Measurements from ENCODE around the gene ACTL7A.

ACTL7A gene

GRCh38 chr9:108900176-108900575 is 38.1 kb downstream of the ACTL7A start:
- H2AFZ ChIP-seq (ENCODE audit: low read length), result no peak overlapping the region
- H3K27ac ChIP-seq (ENCODE audit: low read depth, low read length, poor library complexity, severe bottlenecking), result no peak overlapping the region
- no peaks in the 10 kb centered on the region for H3F3A ChIP-seq (ENCODE audit: insufficient read depth, low read length)
- TF ChIP-seq CTCF (IDR thresholded peaks at IDR 0.05; ENCODE audit: low read length), result no peak
- TF ChIP-seq EZH2 (IDR thresholded peaks at IDR 0.05; ENCODE audit: borderline replicate concordance, low read length), result no peak
- no peaks in the 10 kb centered on the region for H3K79me2 ChIP-seq (ENCODE audit: insufficient read depth, low read length)
- no peak overlapping the region for H3K9ac ChIP-seq (ENCODE audit: low read length)
- H3K4me1 ChIP-seq (ENCODE audit: insufficient read depth, low read length, severe bottlenecking), result no peaks in the 10 kb centered on the region
- H3K9me3 ChIP-seq (ENCODE audit: low read length), result no peaks in the 10 kb centered on the region
- no peaks in the 10 kb centered on the region for H3K27me3 ChIP-seq (ENCODE audit: insufficient read depth, low read length)
- H3K4me3 ChIP-seq (ENCODE audit: low read depth, low read length, poor library complexity, severe bottlenecking), result no peak overlapping the region
- no peak overlapping the region for H3K4me2 ChIP-seq (ENCODE audit: low read length)
- no peaks in the 10 kb centered on the region for H3K9me2 ChIP-seq (ENCODE audit: low read depth, low read length)
- H3K36me3 ChIP-seq (ENCODE audit: insufficient read depth, low read length), result peaks cover 92% of the 10 kb centered on the region
- no peaks in the 10 kb centered on the region for H4K20me1 ChIP-seq (ENCODE audit: insufficient read depth, low read length)

GRCh38 chr9:108903420-108904103 is 41.5 kb downstream of the ACTL7A start:
- no peak overlapping the region for H3K4me3 ChIP-seq (ENCODE audit: low read depth, low read length, poor library complexity, severe bottlenecking)
- H3K9ac ChIP-seq (ENCODE audit: low read length), result no peak overlapping the region
- no peak overlapping the region for H3K27ac ChIP-seq (ENCODE audit: low read depth, low read length, poor library complexity, severe bottlenecking)
- H3K79me2 ChIP-seq (ENCODE audit: insufficient read depth, low read length), result no peaks in the 10 kb centered on the region
- H3K36me3 ChIP-seq (ENCODE audit: insufficient read depth, low read length), result peaks cover 92% of the 10 kb centered on the region
- H3K27me3 ChIP-seq (ENCODE audit: insufficient read depth, low read length), result no peaks in the 10 kb centered on the region
- no peaks in the 10 kb centered on the region for H3K9me2 ChIP-seq (ENCODE audit: low read depth, low read length)
- no peaks in the 10 kb centered on the region for H3F3A ChIP-seq (ENCODE audit: insufficient read depth, low read length)
- no peaks in the 10 kb centered on the region for H4K20me1 ChIP-seq (ENCODE audit: insufficient read depth, low read length)
- TF ChIP-seq EZH2 (IDR thresholded peaks at IDR 0.05; ENCODE audit: borderline replicate concordance, low read length), result no peak
- no peak for TF ChIP-seq CTCF (IDR thresholded peaks at IDR 0.05; ENCODE audit: low read length)
- no peaks in the 10 kb centered on the region for H3K4me1 ChIP-seq (ENCODE audit: insufficient read depth, low read length, severe bottlenecking)
- H3K9me3 ChIP-seq (ENCODE audit: low read length), result no peaks in the 10 kb centered on the region
- H2AFZ ChIP-seq (ENCODE audit: low read length), result no peak overlapping the region
- H3K4me2 ChIP-seq (ENCODE audit: low read length), result no peak overlapping the region

GRCh38 chr9:108904161-108904560 is 42.1 kb downstream of the ACTL7A start:
- Histone ChIP-seq H3K4me2 (ENCODE audit: low read length) (no peak overlapping the region), H3F3A (ENCODE audit: insufficient read depth, low read length) (no peaks in the 10 kb centered on the region), H2AFZ (ENCODE audit: low read length) (no peak overlapping the region), H3K4me3 (ENCODE audit: low read depth, low read length, poor library complexity, severe bottlenecking) (no peak overlapping the region), H3K4me1 (ENCODE audit: insufficient read depth, low read length, severe bottlenecking) (no peaks in the 10 kb centered on the region), H4K20me1 (ENCODE audit: insufficient read depth, low read length) (no peaks in the 10 kb centered on the region), H3K27me3 (ENCODE audit: insufficient read depth, low read length) (no peaks in the 10 kb centered on the region), H3K27ac (ENCODE audit: low read depth, low read length, poor library complexity, severe bottlenecking) (no peak overlapping the region), H3K9me3 (ENCODE audit: low read length) (no peaks in the 10 kb centered on the region), H3K9me2 (ENCODE audit: low read depth, low read length) (no peaks in the 10 kb centered on the region), H3K79me2 (ENCODE audit: insufficient read depth, low read length) (no peaks in the 10 kb centered on the region), H3K9ac (ENCODE audit: low read length) (no peak overlapping the region), H3K36me3 (ENCODE audit: insufficient read depth, low read length) (peaks cover 94% of the 10 kb centered on the region)
- no peak for TF ChIP-seq EZH2 (IDR thresholded peaks at IDR 0.05; ENCODE audit: borderline replicate concordance, low read length)
- no peak for TF ChIP-seq CTCF (IDR thresholded peaks at IDR 0.05; ENCODE audit: low read length)
